ENCODE data around the gene LIMS1.
"Not testable (repeated sequence)": the region's sequence is repeated elsewhere in the genome, so short reads cannot be mapped to it uniquely, and the experiment has no call there.

Gene LIMS1

GRCh38 chr2:108691447-108691846 lies 157.2 kb downstream of the LIMS1 start:
- H3K27ac ChIP-seq, result no peak overlapping the region
- no peak for DNase-seq (ENCODE audit: low read depth, low spot score)

GRCh38 chr2:108701208-108701607 lies 166.9 kb downstream of the LIMS1 start:
- no peak for DNase-seq (ENCODE audit: low read depth, low spot score)
- no peak overlapping the region for H3K27ac ChIP-seq

- no peak for DNase-seq (ENCODE audit: low read depth, low spot score)
- H3K27ac ChIP-seq, result no peak overlapping the region
These were observed 167.5 kb downstream of the LIMS1 start for GRCh38 chr2:108701806-108702205.

GRCh38 chr2:108704871-108705270 lies 170.6 kb downstream of the LIMS1 start:
- H3K27ac ChIP-seq, result no peak overlapping the region
- DNase-seq (ENCODE audit: low read depth, low spot score), result no peak

- no peak for DNase-seq (ENCODE audit: low read depth, low spot score)
- no peak overlapping the region for H3K27ac ChIP-seq
These were observed 173.0 kb downstream of the LIMS1 start for GRCh38 chr2:108707300-108707699.

- H3K27ac ChIP-seq; DNase-seq (ENCODE audit: low read depth, low spot score): not testable (repeated sequence)
These were observed 182.7 kb downstream of the LIMS1 start for GRCh38 chr2:108716971-108717370.

- H3K27ac ChIP-seq, result peak within 1 kb of the TSS; percentile 83
- DNase-seq (ENCODE audit: low read depth, low spot score), result peak; percentile 90
These were observed 185.1 kb downstream of the LIMS1 start, which contains the start of gene RANBP2 for GRCh38 chr2:108719149-108720044. Gene RANBP2 (plus strand): TSS chr2:108719482. CDS start chr2:108719607, 125 bp downstream.

- H3K27ac ChIP-seq; DNase-seq (ENCODE audit: low read depth, low spot score): not testable (repeated sequence)
These were observed 191.8 kb downstream of the LIMS1 start for GRCh38 chr2:108726048-108726447.

GRCh38 chr2:108734656-108735055 lies 200.4 kb downstream of the LIMS1 start:
- not testable (repeated sequence) for DNase-seq (ENCODE audit: low read depth, low spot score)
- H3K27ac ChIP-seq, result peak overlapping the region; percentile 16
